ENCODE data around the gene CAMK2B.

CAMK2B gene

DNA sequence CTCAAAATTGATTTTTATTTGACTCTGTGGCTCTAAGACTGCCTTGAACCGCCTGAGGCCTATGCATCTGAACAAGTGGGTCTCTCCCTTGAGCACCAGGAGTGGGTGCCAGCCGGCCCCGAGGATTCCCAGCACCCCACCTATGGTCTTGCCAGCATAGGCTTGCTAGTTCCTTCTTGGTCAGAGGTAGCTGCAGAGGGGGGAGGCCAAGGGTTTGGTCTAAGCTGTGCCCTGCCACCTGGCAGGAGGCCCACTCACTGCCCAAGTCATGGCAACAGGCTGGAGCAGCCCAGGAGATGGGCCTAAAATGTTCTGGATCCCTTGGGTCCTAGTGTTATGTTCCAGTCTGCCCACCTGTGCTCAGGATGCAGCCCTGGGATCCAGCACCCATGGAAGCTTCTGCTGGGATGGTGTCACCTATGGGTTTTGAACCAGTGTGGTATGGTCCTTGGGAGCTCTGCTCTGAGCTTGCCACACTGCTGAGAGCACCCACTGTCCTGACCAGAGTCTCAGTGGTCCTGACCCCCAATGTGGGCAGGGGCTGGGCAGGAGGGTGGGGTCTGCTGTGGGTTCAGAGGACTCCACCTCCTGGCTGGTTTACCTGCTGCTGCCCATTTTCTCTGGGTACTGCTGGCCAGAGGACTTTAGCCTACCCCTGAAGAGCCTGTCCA, 112.1 kb downstream of the CAMK2B start:
- no peak overlapping the region for H3K4me3 ChIP-seq (ENCODE audit: low read length, poor library complexity, severe bottlenecking)
- no peaks in the 10 kb centered on the region for H3K9me2 ChIP-seq (replicated peaks; ENCODE audit: low read depth, low read length)
- no peak for TF ChIP-seq EZH2phosphoT487 (IDR thresholded peaks at IDR 0.05; ENCODE audit: borderline replicate concordance)
- TF ChIP-seq, protein P1, sequence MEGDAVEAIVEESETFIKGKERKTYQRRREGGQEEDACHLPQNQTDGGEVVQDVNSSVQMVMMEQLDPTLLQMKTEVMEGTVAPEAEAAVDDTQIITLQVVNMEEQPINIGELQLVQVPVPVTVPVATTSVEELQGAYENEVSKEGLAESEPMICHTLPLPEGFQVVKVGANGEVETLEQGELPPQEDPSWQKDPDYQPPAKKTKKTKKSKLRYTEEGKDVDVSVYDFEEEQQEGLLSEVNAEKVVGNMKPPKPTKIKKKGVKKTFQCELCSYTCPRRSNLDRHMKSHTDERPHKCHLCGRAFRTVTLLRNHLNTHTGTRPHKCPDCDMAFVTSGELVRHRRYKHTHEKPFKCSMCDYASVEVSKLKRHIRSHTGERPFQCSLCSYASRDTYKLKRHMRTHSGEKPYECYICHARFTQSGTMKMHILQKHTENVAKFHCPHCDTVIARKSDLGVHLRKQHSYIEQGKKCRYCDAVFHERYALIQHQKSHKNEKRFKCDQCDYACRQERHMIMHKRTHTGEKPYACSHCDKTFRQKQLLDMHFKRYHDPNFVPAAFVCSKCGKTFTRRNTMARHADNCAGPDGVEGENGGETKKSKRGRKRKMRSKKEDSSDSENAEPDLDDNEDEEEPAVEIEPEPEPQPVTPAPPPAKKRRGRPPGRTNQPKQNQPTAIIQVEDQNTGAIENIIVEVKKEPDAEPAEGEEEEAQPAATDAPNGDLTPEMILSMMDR (conservative IDR thresholded peaks at IDR 0.05; ENCODE audit: low read length) = no peak
- no peak overlapping the region for H3K9ac ChIP-seq (ENCODE audit: low read depth, low read length, poor library complexity, severe bottlenecking)
- no peaks in the 10 kb centered on the region for H3K9me3 ChIP-seq (ENCODE audit: insufficient read depth, low read depth, low read length)
- H2AFZ ChIP-seq (ENCODE audit: low read length) = no peak overlapping the region
- no peak overlapping the region for H3K4me2 ChIP-seq (ENCODE audit: low read depth, low read length, poor library complexity, severe bottlenecking)
- no peaks in the 10 kb centered on the region for H3K79me2 ChIP-seq (ENCODE audit: insufficient read depth, low read length)
- no peaks in the 10 kb centered on the region for H4K20me1 ChIP-seq (ENCODE audit: insufficient read depth, low read length, poor library complexity, severe bottlenecking)
- H3K4me1 ChIP-seq (ENCODE audit: insufficient read depth, low read length, poor library complexity, severe bottlenecking) = no peaks in the 10 kb centered on the region
- no peaks in the 10 kb centered on the region for H3F3A ChIP-seq (ENCODE audit: low read depth)
- no peaks in the 10 kb centered on the region for H3K27me3 ChIP-seq (ENCODE audit: insufficient read depth, low read length, poor library complexity, severe bottlenecking)
- peaks cover 52% of the 10 kb centered on the region for H3K36me3 ChIP-seq (ENCODE audit: insufficient read depth, low read length)

DNA sequence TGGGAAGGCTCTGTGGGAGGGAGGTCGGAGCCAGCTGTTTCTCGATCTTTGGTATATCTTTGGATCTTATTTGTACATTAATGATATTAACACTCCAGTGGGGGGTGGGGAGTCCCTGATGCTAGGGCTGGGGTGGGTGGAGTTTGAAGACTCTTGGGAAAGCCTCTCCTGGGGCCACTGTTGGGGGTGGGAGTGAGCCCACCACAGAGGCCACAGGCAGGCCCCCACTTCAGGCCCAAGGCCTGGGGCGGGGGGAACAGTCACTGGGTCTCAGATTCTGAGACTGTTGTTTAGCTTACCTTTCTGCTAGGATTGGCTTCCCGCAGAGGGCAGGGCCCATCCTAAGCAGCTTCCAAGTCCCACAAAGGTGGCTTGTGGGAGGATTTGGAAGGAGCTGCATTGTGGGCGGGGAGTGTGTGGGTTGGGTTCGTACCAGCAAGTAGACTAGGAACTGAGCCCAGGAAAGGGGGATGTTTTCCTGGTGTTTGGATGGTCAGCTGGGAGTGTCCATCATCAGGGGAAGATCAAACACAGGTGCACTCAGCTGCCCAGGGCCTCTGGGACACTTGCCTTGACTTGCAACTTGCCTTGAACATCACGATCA, 112.7 kb downstream of the CAMK2B start:
- no peaks in the 10 kb centered on the region for H3K9me3 ChIP-seq (ENCODE audit: insufficient read depth, low read depth, low read length)
- no peaks in the 10 kb centered on the region for H4K20me1 ChIP-seq (ENCODE audit: insufficient read depth, low read length, poor library complexity, severe bottlenecking)
- H3F3A ChIP-seq (ENCODE audit: low read depth) = no peaks in the 10 kb centered on the region
- H3K4me2 ChIP-seq (ENCODE audit: low read depth, low read length, poor library complexity, severe bottlenecking) = no peak overlapping the region
- no peak overlapping the region for H2AFZ ChIP-seq (ENCODE audit: low read length)
- H3K4me3 ChIP-seq (ENCODE audit: low read length, poor library complexity, severe bottlenecking) = no peak overlapping the region
- H3K27me3 ChIP-seq (ENCODE audit: insufficient read depth, low read length, poor library complexity, severe bottlenecking) = no peaks in the 10 kb centered on the region
- no peaks in the 10 kb centered on the region for H3K4me1 ChIP-seq (ENCODE audit: insufficient read depth, low read length, poor library complexity, severe bottlenecking)
- peaks cover 59% of the 10 kb centered on the region for H3K36me3 ChIP-seq (ENCODE audit: insufficient read depth, low read length)
- H3K9ac ChIP-seq (ENCODE audit: low read depth, low read length, poor library complexity, severe bottlenecking) = no peak overlapping the region
- H3K9me2 ChIP-seq (replicated peaks; ENCODE audit: low read depth, low read length) = no peaks in the 10 kb centered on the region
- H3K79me2 ChIP-seq (ENCODE audit: insufficient read depth, low read length) = no peaks in the 10 kb centered on the region
- TF ChIP-seq, protein P1 (conservative IDR thresholded peaks at IDR 0.05; ENCODE audit: low read length) = no peak
- no peak for TF ChIP-seq EZH2phosphoT487 (IDR thresholded peaks at IDR 0.05; ENCODE audit: borderline replicate concordance)

DNA sequence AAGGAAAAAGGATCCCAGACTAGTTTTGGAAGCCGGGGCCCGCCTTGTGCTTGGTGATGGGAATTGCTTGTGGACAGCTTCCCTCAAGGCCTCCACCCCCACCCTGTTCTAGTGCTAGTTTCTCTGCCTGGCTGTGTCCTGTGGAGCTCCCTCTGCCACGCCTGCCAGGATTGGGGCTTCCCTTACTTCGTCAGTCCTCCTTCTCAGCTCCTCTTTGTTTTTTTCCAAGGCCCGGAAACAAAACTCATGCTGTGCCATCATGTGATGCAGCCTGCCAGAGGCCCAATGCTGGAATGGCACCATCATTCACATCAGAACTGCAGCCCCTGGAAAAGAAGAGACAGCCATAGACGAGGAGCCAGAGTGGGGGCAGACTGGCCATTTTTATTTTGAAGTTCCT, 113.4 kb downstream of the CAMK2B start:
- Histone ChIP-seq H2AFZ (ENCODE audit: low read length) (no peak overlapping the region), H3K9me3 (ENCODE audit: insufficient read depth, low read depth, low read length) (no peaks in the 10 kb centered on the region), H4K20me1 (ENCODE audit: insufficient read depth, low read length, poor library complexity, severe bottlenecking) (no peaks in the 10 kb centered on the region), H3K9me2 (replicated peaks; ENCODE audit: low read depth, low read length) (no peaks in the 10 kb centered on the region), H3K79me2 (ENCODE audit: insufficient read depth, low read length) (no peaks in the 10 kb centered on the region), H3K9ac (ENCODE audit: low read depth, low read length, poor library complexity, severe bottlenecking) (no peak overlapping the region), H3K36me3 (ENCODE audit: insufficient read depth, low read length) (peaks cover 65% of the 10 kb centered on the region), H3K4me1 (ENCODE audit: insufficient read depth, low read length, poor library complexity, severe bottlenecking) (no peaks in the 10 kb centered on the region), H3F3A (ENCODE audit: low read depth) (no peaks in the 10 kb centered on the region), H3K4me2 (ENCODE audit: low read depth, low read length, poor library complexity, severe bottlenecking) (no peak overlapping the region), H3K27me3 (ENCODE audit: insufficient read depth, low read length, poor library complexity, severe bottlenecking) (no peaks in the 10 kb centered on the region), H3K4me3 (ENCODE audit: low read length, poor library complexity, severe bottlenecking) (no peak overlapping the region)
- TF ChIP-seq, protein P1 (conservative IDR thresholded peaks at IDR 0.05; ENCODE audit: low read length) = no peak
- TF ChIP-seq EZH2phosphoT487 (IDR thresholded peaks at IDR 0.05; ENCODE audit: borderline replicate concordance) = no peak

Measured in Loucy (cell line).